Esophagus (tissue), 2 donors: ENCODE measurements around the gene CYFIP1. TPM values are rescaled to one million over a fixed set of nuclear protein-coding genes. Genes with fewer than 3 reads are reported as not detected.
A peak's percentile ranks its signal among the peaks of the same experiment; 100 is the strongest.

Source experiments
- H3K27ac ChIP-seq, 2 donors: one replicate each; pipeline ENCODE4 v1.5.1; 2013; ENCODE audit warnings: low read depth in 2 of 2, mild to moderate bottlenecking in 2 of 2, inconsistent platforms in 1 of 2, low read length in 1 of 2, moderate library complexity in 1 of 2
- H3K27me3 ChIP-seq, 2 donors: one replicate each; pipeline ENCODE4 v1.6.1; 2013; ENCODE audit warnings: low read length in 2 of 2, control low read depth in 1 of 2, mild to moderate bottlenecking in 1 of 2; ENCODE audit not compliant: insufficient read depth in 2 of 2, control insufficient read depth in 1 of 2
- H3K36me3 ChIP-seq, 2 donors: one replicate each; pipeline ENCODE4 v1.6.1; 2013; ENCODE audit warnings: low read length in 1 of 2; ENCODE audit not compliant: control insufficient read depth in 2 of 2, insufficient read depth in 2 of 2
- H3K4me1 ChIP-seq, 2 donors: one replicate each; pipeline ENCODE4 v1.6.1; 2013; ENCODE audit warnings: low read length in 1 of 2; ENCODE audit not compliant: control insufficient read depth in 2 of 2, insufficient read depth in 2 of 2
- H3K4me3 ChIP-seq, 2 donors: one replicate each; pipeline ENCODE4 v1.5.1; 2013; ENCODE audit warnings: low read length in 2 of 2, mild to moderate bottlenecking in 2 of 2, low read depth in 1 of 2, moderate library complexity in 1 of 2
- H3K9me3 ChIP-seq, 2 donors: one replicate each; pipeline ENCODE4 v1.6.1; 2013; ENCODE audit warnings: mild to moderate bottlenecking in 2 of 2, low read depth in 1 of 2, low read length in 1 of 2, moderate library complexity in 1 of 2; ENCODE audit not compliant: control insufficient read depth in 2 of 2, insufficient read depth in 1 of 2
- WGBS, 2 donors: extraction: QIAGEN DNeasy Blood & Tissue Kit; methylation state at CpG; one replicate each; pipeline ENCODE4 v1.1.7; 2013; 5-methylcytosine and 5-hydroxymethylcytosine counted together
- polyA plus RNA-seq, 2 donors: library from polyadenylated mRNA; stranded (reverse); fragments of 200-250 nt; gene quantifications; one replicate each; pipeline ENCODE4 v1.2.3, GENCODE V29; 2013
- donor health status: healthy with polysubstance abuse.
- donor health status: Bipolar disorder and iron deficiency.

CYFIP1 gene
- polyA plus RNA-seq, 2 donors = 32.1 to 44.3 TPM

GRCh38 chr15:22952796-22953579 is 27.2 kb downstream of the CYFIP1 start:
- Histone ChIP-seq H3K9me3 (no peaks in the 10 kb centered on the region), H3K36me3 (no peaks in the 10 kb centered on the region), H3K27ac (no peak overlapping the region), H3K4me3 (no peak overlapping the region), H3K4me1 (peaks cover 12 to 18% of the 10 kb centered on the region in 2 donors), H3K27me3 (no peaks in the 10 kb centered on the region)
- 56 to 65% methylated on average over 21 of the region's 21 CpGs for WGBS, 2 donors

GRCh38 chr15:22951381-22952280 is 28.5 kb downstream of the CYFIP1 start:
- Histone ChIP-seq H3K27ac (no peak overlapping the region), H3K4me3 (no peak overlapping the region), H3K4me1 (peaks cover 17 to 18% of the 10 kb centered on the region in 2 donors), H3K36me3 (peaks cover 0 to 2% of the 10 kb centered on the region in 2 donors), H3K27me3 (no peaks in the 10 kb centered on the region), H3K9me3 (no peaks in the 10 kb centered on the region)
- 79 to 88% methylated on average over 34 to 39 of the region's 39 CpGs for WGBS, 2 donors

- no peaks in the 10 kb centered on the region for H3K9me3 ChIP-seq
Measured at GRCh38 chr15:22951031-22951380, 29.2 kb downstream of the CYFIP1 start.

GRCh38 chr15:22950256-22950990 is 29.7 kb downstream of the CYFIP1 start:
- Histone ChIP-seq H3K36me3 (peaks cover 0 to 2% of the 10 kb centered on the region in 2 donors), H3K27me3 (no peaks in the 10 kb centered on the region), H3K4me3 (no peak overlapping the region), H3K9me3 (no peaks in the 10 kb centered on the region), H3K4me1 (peaks cover 15 to 18% of the 10 kb centered on the region in 2 donors), H3K27ac (no peak overlapping the region)
- 76 to 84% methylated on average over 25 of the region's 25 CpGs for WGBS, 2 donors

More at GRCh38 chr15:22951031-22951380, 29.2 kb downstream of the CYFIP1 start:
- Histone ChIP-seq H3K27me3 (no peaks in the 10 kb centered on the region), H3K4me1 (peaks cover 17 to 18% of the 10 kb centered on the region in 2 donors), H3K27ac (no peak overlapping the region), H3K4me3 (no peak overlapping the region), H3K36me3 (peaks cover 0 to 2% of the 10 kb centered on the region in 2 donors)
- 90 to 94% methylated on average over 16 of the region's 16 CpGs for WGBS, 2 donors

- Histone ChIP-seq H3K27me3 (no peaks in the 10 kb centered on the region), H3K4me1 (peaks cover 15 to 26% of the 10 kb centered on the region in 2 donors), H3K4me3 (peak overlapping the region; percentile 18 to 20), H3K36me3 (peaks cover 0 to 7% of the 10 kb centered on the region in 2 donors), H3K27ac (peak overlapping the region; percentile 57 to 81), H3K9me3 (no peaks in the 10 kb centered on the region)
- 25 to 45% methylated on average over 20 to 21 of the region's 21 CpGs for WGBS, 2 donors
Measured at GRCh38 chr15:22949074-22949547, 31.1 kb downstream of the CYFIP1 start.

- whole genome bisulfite sequencing, 2 donors = 66 to 75% methylated on average over 4 of the region's 4 CpGs
- H3K4me3 ChIP-seq = no peak overlapping the region
- peaks cover 0 to 10% of the 10 kb centered on the region in 2 donors for H3K36me3 ChIP-seq
- no peaks in the 10 kb centered on the region for H3K27me3 ChIP-seq
- H3K4me1 ChIP-seq = peaks cover 13 to 25% of the 10 kb centered on the region in 2 donors
- peak overlapping the region in 1 of 2 donors; percentile 57 for H3K27ac ChIP-seq
- no peaks in the 10 kb centered on the region for H3K9me3 ChIP-seq
Measured at GRCh38 chr15:22948056-22948455, 32.1 kb downstream of the CYFIP1 start.

GRCh38 chr15:22947101-22948000 is 32.8 kb downstream of the CYFIP1 start:
- Histone ChIP-seq H3K27me3 (no peaks in the 10 kb centered on the region), H3K4me3 (no peak overlapping the region), H3K4me1 (peaks cover 10 to 23% of the 10 kb centered on the region in 2 donors), H3K27ac (no peak overlapping the region), H3K9me3 (no peaks in the 10 kb centered on the region), H3K36me3 (peaks cover 0 to 17% of the 10 kb centered on the region in 2 donors)
- 87 to 89% methylated on average over 27 of the region's 27 CpGs for WGBS, 2 donors

GRCh38 chr15:22945071-22945470 is 35.1 kb downstream of the CYFIP1 start:
- H3K4me3 ChIP-seq = no peak overlapping the region
- no peaks in the 10 kb centered on the region for H3K9me3 ChIP-seq
- WGBS, 2 donors = 67 to 72% methylated on average over 10 of the region's 10 CpGs
- peaks cover 0 to 22% of the 10 kb centered on the region in 2 donors for H3K36me3 ChIP-seq
- H3K4me1 ChIP-seq = peaks cover 8 to 17% of the 10 kb centered on the region in 2 donors
- no peaks in the 10 kb centered on the region for H3K27me3 ChIP-seq
- peak overlapping the region; percentile 65 to 85 for H3K27ac ChIP-seq
